Astrocyte (in vitro differentiated cells and primary cell): ENCODE data around the gene DCC. TPM values are rescaled to one million over a fixed set of nuclear protein-coding genes. Genes with fewer than 3 reads are reported as not detected.
A peak's percentile ranks its signal among the peaks of the same experiment; 100 is the strongest.

Experiments used
- DNase-seq: peaks from one replicate; pipeline ENCODE4 v3.0.0-alpha.2; 2010; ENCODE audit warnings: low read depth
- FAIRE-seq: peaks from 2 replicates; lab custom pipeline; 2011; peaks lifted over from hg19 to GRCh38; lab: Jason Lieb, UNC
- H2AFZ ChIP-seq: 2 replicates; pipeline ENCODE4 v1.6.0; 2012; ENCODE audit warnings: low read depth, low read length, inconsistent platforms
- H3K27ac ChIP-seq: 2 replicates; pipeline ENCODE4 v1.5.1; 2011; ENCODE audit warnings: low read depth, low read length, inconsistent platforms
- H3K27me3 ChIP-seq: 2 replicates; pipeline ENCODE4 v1.6.0; 2011; ENCODE audit warnings: low read length, inconsistent platforms; ENCODE audit not compliant: insufficient read depth
- H3K36me3 ChIP-seq: 2 replicates; pipeline ENCODE4 v1.5.1; 2011; ENCODE audit warnings: low read length, inconsistent platforms; ENCODE audit not compliant: insufficient read depth
- H3K4me1 ChIP-seq: 2 replicates; pipeline ENCODE4 v1.5.1; 2011; ENCODE audit warnings: low read length, inconsistent platforms; ENCODE audit not compliant: insufficient read depth
- H3K4me2 ChIP-seq: 2 replicates; pipeline ENCODE4 v1.6.0; 2012; ENCODE audit warnings: low read length, inconsistent platforms
- H3K4me3 ChIP-seq: 2 replicates; pipeline ENCODE4 v1.5.1; 2011; ENCODE audit warnings: low read depth, mild to moderate bottlenecking, low read length, inconsistent platforms; ENCODE audit not compliant: insufficient read depth
- H3K79me2 ChIP-seq: 2 replicates; pipeline ENCODE4 v1.6.0; 2012; ENCODE audit warnings: mild to moderate bottlenecking, low read length, inconsistent platforms; ENCODE audit not compliant: insufficient read depth
- H3K9ac ChIP-seq: 2 replicates; pipeline ENCODE4 v1.6.0; 2012; ENCODE audit warnings: mild to moderate bottlenecking, low read length, inconsistent platforms
- H3K9me3 ChIP-seq: 2 replicates; pipeline ENCODE4 v1.5.1; 2012; ENCODE audit warnings: low read depth, mild to moderate bottlenecking, low read length, inconsistent platforms; ENCODE audit not compliant: insufficient read depth
- H4K20me1 ChIP-seq: 2 replicates; pipeline ENCODE4 v1.6.0; 2012; ENCODE audit warnings: low read length, inconsistent platforms; ENCODE audit not compliant: insufficient read depth
- H3K27ac Mint-ChIP-seq: one replicate; pipeline ENCODE4 v1.8.0; 2021; ENCODE audit warnings: mild to moderate bottlenecking, mixed read lengths; ENCODE audit not compliant: unreplicated experiment
- H3K27me3 Mint-ChIP-seq: one replicate; pipeline ENCODE4 v1.8.0; 2021; ENCODE audit warnings: low read depth, mixed read lengths; ENCODE audit not compliant: unreplicated experiment
- H3K36me3 Mint-ChIP-seq: one replicate; pipeline ENCODE4 v1.8.0; 2021; ENCODE audit warnings: low read depth, mixed read lengths; ENCODE audit not compliant: unreplicated experiment
- H3K4me1 Mint-ChIP-seq: one replicate; pipeline ENCODE4 v1.8.0; 2021; ENCODE audit warnings: low read depth, mixed read lengths; ENCODE audit not compliant: unreplicated experiment
- H3K4me3 Mint-ChIP-seq: one replicate; pipeline ENCODE4 v1.8.0; 2021; ENCODE audit warnings: mild to moderate bottlenecking, moderate library complexity, mixed read lengths; ENCODE audit not compliant: unreplicated experiment
- H3K9me3 Mint-ChIP-seq: one replicate; pipeline ENCODE4 v1.8.0; 2021; ENCODE audit warnings: mild to moderate bottlenecking, mixed read lengths; ENCODE audit not compliant: unreplicated experiment
- CTCF ChIP-seq: IDR thresholded peaks from 2 replicates; pipeline ENCODE4 v1.5.1; 2011; ENCODE audit warnings: low read depth, mild to moderate bottlenecking, inconsistent platforms, low read length, moderate library complexity; ENCODE audit not compliant: insufficient read depth
- EZH2 ChIP-seq: IDR thresholded peaks from 2 replicates; pipeline ENCODE4 v1.6.1; 2012; ENCODE audit warnings: mild to moderate bottlenecking, low read length, inconsistent platforms; ENCODE audit not compliant: insufficient read depth
- microRNA-seq: library from miRNA; unstranded; fragments of <30 nt; microRNA quantifications from one replicate; pipeline ENCODE4 v1.2.0, GENCODE V29; 2020
- total RNA-seq: library from RNA; stranded (reverse); gene quantifications from 2 replicates; pipeline ENCODE4 v1.2.1, GENCODE V29; 2021

Gene DCC
- total RNA-seq, 1 donor from 2014 or later, result 2.6 TPM

GRCh38 chr18:53566626-53567025 lies 1226.6 kb downstream of the DCC start:
- H3K27ac Mint-ChIP-seq, result no peak overlapping the region

GRCh38 chr18:53567929-53568574 lies 1228.1 kb downstream of the DCC start:
- Histone ChIP-seq H3K9me3 (no peaks in the 10 kb centered on the region), H3K36me3 (no peaks in the 10 kb centered on the region), H3K4me3 (no peak overlapping the region), H3K4me1 (no peaks in the 10 kb centered on the region), H4K20me1 (no peaks in the 10 kb centered on the region), H3K9ac (no peak overlapping the region), H3K27ac (no peak overlapping the region), H3K79me2 (no peaks in the 10 kb centered on the region), H3K27me3 (no peaks in the 10 kb centered on the region), H2AFZ (no peak overlapping the region), H3K4me2 (no peak overlapping the region)
- Mint-ChIP-seq H3K27me3 (no peaks in the 10 kb centered on the region), H3K27ac (no peak overlapping the region), H3K4me3 (no peak overlapping the region), H3K9me3 (no peaks in the 10 kb centered on the region), H3K36me3 (no peaks in the 10 kb centered on the region), H3K4me1 (no peaks in the 10 kb centered on the region)
- DNase-seq (peak; percentile 6), FAIRE-seq (no peak)
- TF ChIP-seq EZH2 (no peak), CTCF (peak; percentile 58)

More at GRCh38 chr18:53566626-53567025, 1226.6 kb downstream of the DCC start:
- Mint-ChIP-seq H3K4me3 (no peak overlapping the region), H3K9me3 (no peaks in the 10 kb centered on the region), H3K27me3 (no peaks in the 10 kb centered on the region), H3K36me3 (no peaks in the 10 kb centered on the region), H3K4me1 (no peaks in the 10 kb centered on the region)
- Histone ChIP-seq H3K36me3 (no peaks in the 10 kb centered on the region), H4K20me1 (no peaks in the 10 kb centered on the region), H3K27ac (no peak overlapping the region), H3K27me3 (no peaks in the 10 kb centered on the region), H3K9ac (no peak overlapping the region), H2AFZ (no peak overlapping the region), H3K4me2 (no peak overlapping the region), H3K9me3 (no peaks in the 10 kb centered on the region), H3K79me2 (no peaks in the 10 kb centered on the region), H3K4me3 (no peak overlapping the region), H3K4me1 (no peaks in the 10 kb centered on the region)
- TF ChIP-seq CTCF (no peak), EZH2 (no peak)
- DNase-seq (no peak), FAIRE-seq (no peak)

Small RNAs within 50 kb of the gene (microRNA-seq; reads per million reads assigned to microRNA genes)
- not detected for gene MIR4528
